Activated CD8-positive, alpha-beta memory T cell treated with anti-CD3 and anti-CD28 coated beads, Interleukin-2, amount 50 U/mL, for 24 hours (primary cell): Measurements from ENCODE around the gene NSD2.

Experiments
- DNase-seq: peaks from one replicate; pipeline ENCODE4 v3.0.0-alpha.2; 2020; ENCODE audit errors: extremely low read depth

Gene NSD2

DNA sequence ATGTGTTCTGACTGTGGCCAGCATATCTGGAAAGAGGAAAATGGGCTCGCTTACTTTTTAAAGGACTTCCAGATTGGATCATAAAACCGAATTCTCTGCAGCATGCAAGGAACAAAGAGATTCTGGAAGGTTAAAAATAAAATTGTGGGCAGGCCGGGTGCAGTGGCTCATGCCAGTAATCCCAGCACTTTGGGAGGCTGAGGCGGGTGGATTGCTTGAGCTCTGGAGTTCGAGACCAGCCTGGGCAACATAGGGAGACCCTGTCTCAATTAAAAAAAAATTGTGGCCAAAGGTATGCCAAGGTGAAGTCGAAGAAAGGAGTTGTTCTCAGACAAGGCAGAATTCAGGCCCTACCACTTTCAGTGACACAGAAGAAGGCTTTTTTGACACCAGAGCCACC is 99.7 kb downstream of the NSD2 start:
- DNase-seq, result no peak

DNA sequence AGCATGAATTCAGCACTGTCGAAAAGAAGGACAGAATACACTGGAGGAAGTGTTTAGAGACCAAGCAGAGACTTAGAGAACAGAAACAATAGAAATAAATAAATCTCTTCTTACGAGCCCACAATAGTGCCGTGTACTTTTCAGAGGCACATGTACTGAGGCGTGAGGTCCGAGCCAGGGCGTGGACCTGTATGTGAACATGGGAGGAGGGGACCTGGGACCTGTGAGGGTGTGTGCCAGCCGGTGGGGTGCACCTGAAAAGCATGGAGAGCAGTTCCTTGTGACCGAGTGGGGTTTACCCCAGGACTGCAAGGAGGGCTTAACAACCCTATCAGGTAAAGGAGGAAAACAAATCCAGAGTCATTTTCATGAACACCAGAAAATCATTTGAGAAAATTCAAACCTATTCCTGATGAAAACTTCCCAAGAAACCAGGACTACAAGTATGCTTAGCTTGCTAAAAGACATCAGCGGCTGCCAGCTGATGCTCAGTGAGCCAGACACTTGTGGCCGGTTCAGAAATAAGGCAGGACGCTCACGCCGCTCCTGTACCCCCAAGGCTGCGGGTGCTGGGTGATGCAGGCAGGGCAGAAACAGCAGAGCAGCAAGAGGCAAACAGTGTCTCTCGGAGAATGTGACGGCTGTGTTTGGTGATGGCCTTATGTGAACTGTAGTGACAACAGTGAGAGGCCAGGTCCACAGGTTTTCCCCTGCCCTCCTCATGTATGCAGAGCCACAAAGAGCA is 100.4 kb downstream of the NSD2 start:
- DNase-seq, result no peak

DNA sequence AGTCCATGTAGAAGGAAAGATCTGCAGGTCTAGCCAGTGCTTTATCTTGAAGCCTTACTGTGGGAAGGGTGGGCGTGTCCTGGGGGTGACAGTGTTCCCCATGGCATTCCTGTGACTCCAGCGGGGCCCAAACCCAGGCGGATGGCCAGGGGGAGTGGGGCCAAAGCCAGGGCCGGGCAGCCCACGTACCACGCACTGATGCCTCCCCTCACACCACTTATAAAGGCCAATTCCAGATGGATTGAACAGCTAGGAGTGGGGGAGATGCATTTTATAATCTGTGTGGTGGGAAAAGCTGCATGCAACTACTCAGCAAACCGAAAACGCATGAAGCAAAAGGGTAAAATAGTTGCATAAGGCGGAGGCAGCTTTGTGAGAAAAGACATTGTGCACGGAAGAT is 101.2 kb downstream of the NSD2 start:
- no peak for DNase-seq

DNA sequence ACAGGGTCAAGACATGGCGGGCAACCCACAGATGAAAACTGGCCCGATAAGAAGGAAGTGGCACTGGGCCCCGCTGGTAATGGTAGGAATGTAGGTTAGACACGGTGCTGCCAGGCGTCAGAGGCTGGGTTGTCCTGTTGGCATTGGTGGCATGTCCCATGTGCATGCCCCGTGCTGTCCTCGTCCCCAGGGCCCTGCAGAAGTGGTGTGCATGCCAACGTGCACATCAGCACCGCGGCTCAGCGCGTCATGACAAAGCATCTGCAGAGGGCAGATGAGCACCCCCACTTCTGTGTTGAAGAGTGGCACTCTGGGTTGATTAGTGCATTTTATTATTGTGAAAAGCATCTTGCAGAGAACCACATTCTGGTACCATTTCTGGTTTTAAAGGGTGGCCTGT is 102.0 kb downstream of the NSD2 start:
- no peak for DNase-seq

DNA sequence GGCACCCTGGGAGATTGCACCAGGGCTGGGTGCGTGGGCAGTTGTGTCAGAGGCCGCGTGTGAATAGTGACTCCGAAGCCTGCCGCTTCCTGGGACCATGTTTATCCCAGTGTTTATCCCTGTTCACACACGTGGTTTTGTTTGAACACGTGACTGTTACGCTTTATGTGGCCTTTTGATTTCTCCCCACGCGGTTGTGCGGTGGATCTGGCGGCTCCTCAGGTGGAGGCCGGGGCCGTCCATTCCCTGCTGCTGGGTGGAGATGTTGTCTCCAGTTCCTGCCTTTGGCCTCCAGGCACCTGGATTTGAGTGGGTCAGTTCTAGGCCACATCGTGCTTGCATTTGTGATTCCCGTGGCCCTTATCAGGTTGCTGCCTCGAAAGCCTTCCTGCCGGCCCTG is 102.5 kb downstream of the NSD2 start:
- DNase-seq, result no peak

DNA sequence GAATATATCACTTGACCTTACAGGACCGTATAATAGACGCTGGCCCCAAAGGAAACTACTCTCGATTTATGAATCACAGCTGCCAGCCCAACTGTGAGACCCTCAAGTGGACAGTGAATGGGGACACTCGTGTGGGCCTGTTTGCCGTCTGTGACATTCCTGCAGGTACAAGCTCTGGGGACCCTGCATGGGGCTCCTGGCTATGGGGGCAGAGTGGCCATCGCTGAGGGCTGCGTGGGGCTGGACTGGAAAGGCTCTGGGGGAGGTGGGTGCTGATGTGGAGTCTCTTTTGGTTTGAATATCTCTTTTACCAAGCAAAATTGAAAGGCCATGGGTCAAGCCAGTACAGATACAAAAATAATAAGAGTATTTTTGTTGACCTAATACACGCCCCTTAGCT is 103.6 kb downstream of the NSD2 start:
- DNase-seq, result no peak

DNA sequence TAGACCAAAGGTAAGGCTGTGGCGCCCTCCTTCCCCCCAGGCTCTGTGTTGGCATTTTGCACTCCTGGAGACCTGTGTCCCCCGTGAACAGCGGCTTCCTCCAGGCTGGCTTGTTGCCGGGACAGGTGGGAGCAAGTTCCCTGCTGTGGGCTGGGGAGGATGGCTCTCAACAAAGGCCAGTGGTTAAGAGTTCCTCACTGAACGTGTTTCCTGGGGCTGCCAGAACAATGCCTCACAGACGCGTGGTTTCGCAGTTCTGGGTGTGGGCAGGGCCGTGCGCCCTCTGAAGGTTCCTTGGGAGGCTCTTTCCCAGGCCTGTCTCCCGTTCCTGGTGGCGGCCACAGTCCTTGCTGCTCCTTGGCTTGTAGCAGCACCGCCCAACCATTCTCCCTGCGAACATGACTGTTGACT is 104.2 kb downstream of the NSD2 start:
- no peak for DNase-seq

DNA sequence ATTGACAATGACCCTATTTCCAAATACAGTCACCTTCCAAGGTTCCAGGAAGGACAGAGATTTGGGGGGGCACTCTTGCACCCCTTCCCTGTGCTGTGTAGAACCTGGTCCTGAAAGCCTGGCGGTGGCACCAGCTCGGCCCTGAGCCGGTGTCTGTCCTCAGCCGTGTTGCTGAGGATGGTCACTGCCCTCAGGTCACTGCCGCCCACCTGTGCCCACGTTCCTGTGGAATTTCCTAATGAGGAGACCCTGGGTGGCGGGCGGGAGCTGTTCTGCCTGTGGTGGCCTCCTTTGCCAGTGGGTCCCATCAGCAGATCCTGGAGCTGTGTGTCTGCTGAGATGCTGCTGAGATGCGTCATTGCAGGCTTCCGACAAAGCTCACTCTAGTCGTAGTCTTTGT is 104.7 kb downstream of the NSD2 start:
- DNase-seq, result no peak

DNA sequence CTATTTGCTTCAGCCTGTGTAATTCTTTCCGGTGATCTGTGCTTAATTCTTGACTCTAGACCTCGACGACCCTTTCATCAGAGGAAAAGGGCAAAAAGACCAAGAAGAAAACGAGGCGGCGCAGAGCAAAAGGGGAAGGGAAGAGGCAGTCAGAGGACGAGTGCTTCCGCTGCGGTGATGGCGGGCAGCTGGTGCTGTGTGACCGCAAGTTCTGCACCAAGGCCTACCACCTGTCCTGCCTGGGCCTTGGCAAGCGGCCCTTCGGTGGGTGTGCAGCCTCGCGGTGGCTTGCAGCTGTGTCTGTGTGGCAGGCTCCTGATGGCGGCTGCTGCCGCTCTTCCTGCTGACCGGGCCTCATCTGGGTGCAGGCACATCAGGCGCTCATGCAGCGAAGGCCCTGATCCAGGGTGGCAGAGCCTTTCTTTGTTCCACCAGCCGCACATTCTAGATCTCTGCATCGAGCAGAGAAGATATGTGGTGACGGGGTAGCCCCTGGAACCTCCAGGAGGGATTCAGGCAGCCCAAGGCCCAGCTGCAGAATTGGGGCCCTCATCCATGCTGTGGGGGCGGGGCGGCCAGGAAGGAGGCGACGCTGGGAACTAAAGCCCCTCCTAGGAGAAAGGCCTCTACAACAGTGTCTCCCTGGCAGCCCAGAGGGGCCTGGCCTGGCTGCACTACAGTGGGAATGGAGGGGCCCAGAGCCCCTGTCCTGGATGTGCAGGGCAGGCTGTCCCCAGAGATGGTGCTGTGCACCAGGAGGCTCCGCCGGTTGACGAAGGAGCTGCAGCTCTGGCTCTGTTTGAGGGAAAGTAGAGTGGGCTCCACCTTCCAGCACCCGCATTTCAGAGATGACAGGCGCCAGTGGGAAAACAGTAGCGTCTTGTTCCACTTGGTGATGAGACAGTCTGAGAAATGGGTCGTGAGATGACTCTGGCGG is 105.5 kb downstream of the NSD2 start:
- DNase-seq, result no peak

DNA sequence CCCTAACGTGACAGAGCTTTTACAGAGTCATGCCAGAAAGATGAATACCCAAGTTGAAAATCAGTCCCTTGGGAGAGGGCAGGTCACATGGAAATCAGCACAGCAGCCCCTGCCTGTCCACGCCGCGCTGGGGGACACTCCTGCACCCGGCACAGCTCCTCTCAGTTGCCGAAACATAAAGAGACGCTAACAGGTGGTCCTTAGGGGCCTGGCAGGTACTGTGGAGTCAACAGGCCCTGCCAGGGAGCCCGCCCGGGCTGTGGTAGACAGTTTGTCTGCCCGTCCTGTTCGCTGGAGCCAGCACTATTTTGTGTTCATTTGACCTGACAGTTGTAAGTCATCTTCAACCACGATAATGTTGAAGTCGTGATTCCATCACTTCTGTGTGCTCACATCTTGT is 107.0 kb downstream of the NSD2 start:
- DNase-seq, result no peak

DNA sequence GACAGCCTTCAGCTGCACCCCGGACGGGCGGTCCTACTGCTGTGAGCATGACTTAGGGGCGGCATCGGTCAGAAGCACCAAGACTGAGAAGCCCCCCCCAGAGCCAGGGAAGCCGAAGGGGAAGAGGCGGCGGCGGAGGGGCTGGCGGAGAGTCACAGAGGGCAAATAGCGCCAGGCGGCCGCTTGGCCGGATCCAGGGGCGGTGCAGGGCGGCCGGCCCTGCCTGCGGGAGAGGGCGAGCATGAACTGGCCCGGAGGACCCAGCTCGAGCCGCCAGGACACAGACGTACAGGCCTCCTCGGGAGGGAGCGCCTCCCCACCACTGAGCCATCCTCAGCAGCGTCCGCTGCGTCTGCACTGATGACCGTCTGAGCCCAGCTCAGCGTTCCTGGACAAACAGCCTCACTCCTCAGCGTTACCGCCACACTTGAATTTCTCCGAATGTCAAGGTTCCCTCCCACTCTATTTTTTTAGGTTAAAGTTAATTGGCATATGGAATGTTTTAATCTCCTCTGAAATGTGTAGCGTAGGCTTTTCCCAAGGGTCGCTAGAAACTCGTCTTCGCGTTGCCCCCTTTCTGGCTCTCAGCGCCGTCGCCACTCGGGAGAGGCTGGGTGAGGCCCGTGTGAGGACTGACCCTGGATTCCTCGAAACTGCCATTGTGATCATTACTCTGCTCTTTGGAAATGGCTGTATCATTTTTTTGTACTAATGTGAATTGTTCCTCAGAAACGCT is 107.7 kb downstream of the NSD2 start:
- no peak for DNase-seq

DNA sequence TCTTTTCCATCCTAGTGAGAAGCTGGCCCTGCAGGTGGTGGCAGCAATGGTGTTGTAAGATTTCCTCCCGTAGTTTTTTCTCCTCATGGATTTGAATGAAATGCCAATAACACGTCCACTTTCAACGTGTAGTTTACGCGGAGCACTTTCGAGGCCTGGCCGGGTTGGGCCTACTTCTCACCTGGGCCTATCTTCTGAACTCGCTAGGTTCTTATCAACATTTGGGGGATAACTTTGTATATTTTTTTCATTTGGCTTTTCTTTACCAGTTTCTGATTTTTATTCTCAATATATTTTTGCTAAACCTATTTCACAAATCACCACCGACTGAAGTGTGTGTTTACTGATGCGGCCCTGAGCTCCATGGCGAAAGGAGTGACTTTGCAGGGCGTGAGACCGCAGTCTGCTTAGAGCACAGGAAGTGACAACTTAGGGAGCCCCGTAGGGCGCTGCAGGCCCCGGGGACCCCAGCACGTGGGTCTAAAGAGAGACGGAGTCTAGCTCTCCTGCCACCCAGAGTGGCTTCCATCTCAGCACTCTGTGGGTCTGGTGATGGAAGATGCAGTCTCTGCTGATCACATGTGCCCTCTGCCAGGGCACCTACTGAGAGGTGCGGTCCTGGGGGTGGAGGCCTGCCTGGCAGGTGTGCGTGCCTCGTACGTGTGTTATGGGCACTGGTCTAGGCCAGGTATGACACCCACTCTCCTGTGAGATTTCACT is 108.4 kb downstream of the NSD2 start:
- DNase-seq, result no peak

DNA sequence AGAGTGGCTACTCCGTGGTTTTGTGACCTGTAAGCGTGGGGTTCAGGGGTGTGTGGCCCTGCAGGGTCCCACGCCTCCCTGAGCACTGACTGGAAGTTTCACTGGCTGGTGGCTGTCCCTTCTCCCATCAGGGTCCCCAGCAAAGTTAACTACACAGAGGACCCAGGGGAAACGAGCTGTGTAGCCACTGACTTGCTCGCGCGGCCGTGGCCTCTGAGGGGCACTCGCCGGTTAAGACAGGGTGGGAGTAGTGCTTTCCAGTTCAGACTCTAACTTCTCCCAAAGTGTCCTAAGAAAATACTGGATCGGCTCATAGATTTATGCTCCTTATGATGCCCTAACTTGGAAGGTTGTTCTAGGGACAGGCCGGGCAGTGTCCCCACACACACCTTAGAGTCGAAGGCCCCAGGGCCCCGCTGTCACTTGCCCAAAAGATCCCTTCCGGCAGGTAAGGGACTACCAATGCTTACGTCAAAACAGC is 109.4 kb downstream of the NSD2 start:
- no peak for DNase-seq

DNA sequence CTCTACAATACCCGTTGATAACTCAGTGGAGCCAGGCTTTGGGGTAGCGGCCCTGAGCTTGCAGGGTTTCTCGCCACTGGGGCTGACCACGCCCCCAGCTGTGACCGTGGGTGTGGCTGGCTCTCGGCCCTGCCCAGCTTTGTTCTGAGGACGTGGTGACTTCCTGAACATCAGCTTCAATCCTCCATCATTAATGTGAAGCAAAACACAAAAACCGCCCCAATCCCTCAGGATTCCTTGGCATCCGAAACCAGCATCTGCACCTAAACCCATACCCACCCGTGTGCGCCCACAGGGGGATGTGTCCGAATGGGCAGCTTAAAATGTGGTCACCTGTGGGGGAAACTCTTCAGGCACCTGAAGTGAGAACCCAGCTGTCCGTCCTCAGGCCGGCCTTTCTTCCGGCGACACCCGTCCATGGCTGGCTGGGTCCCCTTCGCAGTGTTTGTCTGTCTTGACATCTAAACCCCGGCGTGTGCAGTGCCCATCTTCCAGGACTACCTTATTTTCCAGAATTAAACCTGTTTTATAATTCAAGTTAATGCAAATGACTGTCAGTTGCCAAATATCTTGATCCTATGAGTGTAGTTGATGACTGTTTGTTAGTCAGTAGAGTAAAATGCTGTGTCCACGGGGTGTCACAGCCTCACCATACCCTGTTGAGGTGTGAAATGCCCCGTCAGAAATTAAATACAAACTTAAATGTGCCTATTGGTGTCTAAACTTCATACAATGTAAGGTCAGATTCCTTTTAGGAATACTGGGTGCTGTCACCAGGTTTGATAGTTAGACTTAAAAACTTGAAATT is 110.3 kb downstream of the NSD2 start:
- DNase-seq, result no peak

DNA sequence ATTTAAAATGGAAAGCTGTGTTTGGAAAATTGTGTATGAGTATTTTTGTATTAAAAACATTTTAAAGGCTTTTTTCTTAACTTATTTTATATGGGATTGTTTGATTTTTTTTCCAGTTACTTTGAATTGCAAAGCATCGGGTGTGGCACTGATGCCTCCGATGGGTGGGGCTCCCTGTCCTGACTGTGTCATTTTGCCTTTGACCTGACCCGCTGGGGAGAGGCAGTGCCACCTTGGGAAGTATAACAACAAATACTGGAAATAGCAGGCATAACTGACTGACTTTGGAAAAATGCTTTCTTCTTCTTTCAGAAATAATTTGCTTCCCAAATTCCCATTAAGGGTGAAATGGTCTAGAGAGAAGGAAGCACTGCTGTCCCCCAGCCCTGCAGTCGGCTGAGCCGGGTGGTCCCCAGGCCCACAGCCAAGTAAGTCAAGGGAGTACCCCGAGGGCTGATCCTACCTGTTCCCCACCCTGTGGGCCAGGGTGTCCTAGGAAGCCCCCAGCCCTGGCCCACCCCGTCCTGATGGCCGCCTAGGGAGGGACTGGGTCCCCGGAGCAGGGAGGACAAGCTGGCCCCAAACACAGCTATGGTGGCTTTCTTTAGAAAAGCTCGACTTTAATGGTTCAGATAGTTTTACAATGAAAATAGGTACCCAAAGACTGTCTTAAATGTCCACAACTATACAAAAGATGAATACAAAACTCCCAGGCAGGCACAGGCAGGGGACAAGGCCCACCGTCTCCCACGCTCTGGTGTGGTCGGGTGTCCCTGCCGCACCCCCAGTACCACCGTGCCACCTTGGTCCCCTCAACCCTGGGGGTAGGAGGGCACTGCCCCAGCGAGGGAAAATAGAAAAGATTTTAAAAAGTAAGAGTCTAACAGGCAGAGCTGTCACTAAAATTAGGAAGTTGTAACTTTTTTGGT is 111.2 kb downstream of the NSD2 start:
- DNase-seq, result no peak

DNA sequence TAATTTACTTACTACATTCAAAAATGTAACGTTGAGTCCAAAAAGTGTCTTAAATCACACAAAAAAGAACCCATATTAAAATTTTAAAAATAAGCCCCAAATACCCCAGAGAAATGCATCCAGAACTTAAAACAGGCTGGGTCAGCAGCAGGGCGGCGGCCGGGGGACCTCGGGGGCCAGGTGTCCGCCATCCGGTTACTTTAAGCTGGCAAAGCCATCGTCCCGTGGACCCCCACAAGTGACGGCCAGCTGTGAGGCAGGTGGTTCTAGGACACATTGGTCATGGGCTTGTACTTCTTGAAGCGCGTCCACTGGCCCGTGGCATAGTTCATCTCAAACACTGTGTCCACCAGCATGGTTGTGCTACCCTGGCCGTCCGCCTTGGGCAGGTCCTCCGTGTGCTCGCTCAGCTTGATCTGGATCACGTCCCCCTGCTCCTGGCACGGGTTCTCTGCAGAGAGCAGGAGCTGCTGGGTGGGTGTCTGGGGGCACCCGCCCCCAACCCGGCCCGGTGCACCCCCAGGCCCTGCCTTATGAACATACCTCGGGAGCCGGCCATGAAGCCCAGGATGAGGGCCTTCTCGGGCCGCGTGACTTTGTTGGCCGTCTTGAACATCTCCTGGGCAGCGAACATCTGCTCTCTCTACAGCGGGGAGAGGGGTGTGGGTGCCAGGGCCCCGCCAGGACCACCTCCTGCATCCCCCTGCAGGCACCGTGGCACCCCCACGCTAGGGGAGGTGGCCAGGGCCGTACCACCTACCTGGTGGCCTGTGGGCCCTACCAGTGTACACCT is 112.1 kb downstream of the NSD2 start:
- no peak for DNase-seq

DNA sequence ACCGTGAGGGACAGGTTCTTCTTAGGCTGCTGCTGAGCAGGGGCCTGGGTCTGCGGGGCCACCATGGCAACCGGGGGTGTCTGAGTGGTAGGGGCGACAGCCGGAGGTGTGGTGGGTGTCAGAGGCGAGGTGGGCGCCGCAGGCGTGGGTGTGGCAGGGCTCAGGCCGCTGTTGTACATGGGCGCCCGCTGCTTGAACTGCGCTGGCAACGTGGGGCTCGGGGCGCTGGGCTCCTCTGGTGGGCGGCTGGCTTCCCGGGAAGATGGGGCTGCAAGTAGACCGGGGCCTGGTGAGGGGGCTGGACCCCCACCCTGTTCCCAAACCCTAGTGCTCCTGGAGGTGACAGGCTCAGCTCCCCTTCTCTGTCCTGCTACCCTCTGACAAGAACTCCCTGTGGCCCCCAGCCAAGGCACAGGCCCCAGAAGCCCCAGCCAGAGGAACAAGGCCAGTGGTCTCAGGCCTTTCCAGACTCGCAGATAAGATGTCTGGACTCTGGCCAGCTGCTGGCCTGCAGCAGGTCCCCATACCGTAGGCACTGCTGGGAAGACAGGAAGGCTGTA is 112.7 kb downstream of the NSD2 start:
- DNase-seq, result no peak

DNA sequence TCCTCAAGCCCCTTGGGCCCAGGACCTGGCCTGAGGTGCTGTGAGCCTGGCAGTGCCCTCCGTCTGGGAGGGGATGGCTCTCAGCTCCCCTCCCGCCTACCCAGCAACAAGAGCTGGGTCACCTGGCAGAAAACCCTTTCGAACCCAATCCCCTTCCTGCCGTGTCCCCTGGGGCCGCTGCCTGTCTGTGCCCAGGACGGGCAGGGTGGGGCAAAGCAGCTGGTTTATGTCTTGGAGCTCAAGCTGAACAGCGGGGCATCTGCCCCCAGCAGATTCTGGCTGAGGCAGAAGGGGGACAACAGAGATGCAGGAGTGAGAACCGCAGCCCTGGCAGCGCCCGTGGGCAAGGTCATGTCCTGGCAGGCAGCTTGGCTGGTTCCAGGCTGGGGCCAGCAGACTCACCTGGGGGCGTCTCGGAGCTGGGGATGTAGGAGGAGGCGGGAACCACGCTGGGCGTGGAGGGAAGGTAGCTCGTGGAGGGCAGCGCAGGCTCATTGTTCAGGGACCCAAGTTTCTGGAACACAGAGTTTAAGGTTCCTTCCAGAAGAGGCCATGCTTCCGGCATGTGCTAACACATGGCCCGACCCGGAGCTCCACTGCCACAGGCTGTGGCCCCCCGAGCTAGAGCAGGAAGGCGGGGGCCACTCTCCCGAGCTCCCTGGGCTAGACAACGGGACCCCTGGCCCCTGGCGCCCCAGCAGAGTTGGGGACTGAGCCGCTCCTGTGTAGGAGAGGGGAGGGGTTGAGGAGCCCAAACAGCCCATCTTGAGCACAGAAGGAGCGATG is 113.4 kb downstream of the NSD2 start:
- no peak for DNase-seq
